Hepatocyte (in vitro differentiated cells): ENCODE measurements around the gene SCT. TPM values are rescaled to one million over a fixed set of nuclear protein-coding genes. Genes with fewer than 3 reads are reported as not detected.

Source experiments
- DNase-seq: peaks from one replicate; pipeline ENCODE4 v3.0.0-alpha.2; 2016; ENCODE audit warnings: low spot score
- H2AFZ ChIP-seq: fragments of 200-600 bp; sonication (generic); 2 replicates; pipeline ENCODE4 v1.6.0; 2016; ENCODE audit warnings: antibody characterized with exemption, mild to moderate bottlenecking
- H3K27ac ChIP-seq: fragments of 200-600 bp; sonication (generic); 2 replicates; pipeline ENCODE4 v1.5.1; 2016; ENCODE audit warnings: mild to moderate bottlenecking
- H3K27me3 ChIP-seq: fragments of 200-600 bp; sonication (generic); 2 replicates; pipeline ENCODE4 v1.6.1; 2016
- H3K36me3 ChIP-seq: fragments of 200-600 bp; sonication (generic); replicated peaks from 2 replicates; pipeline ENCODE4 v1.5.1; 2016; ENCODE audit warnings: low read depth; ENCODE audit not compliant: insufficient read depth
- H3K4me1 ChIP-seq: fragments of 200-600 bp; sonication (generic); 2 replicates; pipeline ENCODE4 v1.5.1; 2016; ENCODE audit warnings: mild to moderate bottlenecking, moderate library complexity; ENCODE audit not compliant: insufficient read depth
- H3K4me2 ChIP-seq: fragments of 200-600 bp; sonication (generic); 2 replicates; pipeline ENCODE4 v1.6.0; 2016
- H3K4me3 ChIP-seq: fragments of 200-600 bp; sonication (generic); 2 replicates; pipeline ENCODE4 v1.5.1; 2016; ENCODE audit warnings: mild to moderate bottlenecking
- H3K79me2 ChIP-seq: fragments of 200-600 bp; sonication (generic); 2 replicates; pipeline ENCODE4 v1.6.0; 2017; ENCODE audit warnings: mild to moderate bottlenecking
- H3K9me2 ChIP-seq: fragments of 200-600 bp; sonication (generic); replicated peaks from 2 replicates; pipeline ENCODE4 v1.6.0; 2017; ENCODE audit warnings: mild to moderate bottlenecking; ENCODE audit not compliant: insufficient read depth
- H3K9me3 ChIP-seq: fragments of 200-600 bp; sonication (generic); 2 replicates; pipeline ENCODE4 v1.5.1; 2016; ENCODE audit warnings: low read depth, mild to moderate bottlenecking
- H4K20me1 ChIP-seq: fragments of 200-600 bp; sonication (generic); 2 replicates; pipeline ENCODE4 v1.6.0; 2016; ENCODE audit warnings: mild to moderate bottlenecking; ENCODE audit not compliant: insufficient read depth, poor library complexity, severe bottlenecking
- EZH2 ChIP-seq: fragments of 200-600 bp; sonication (generic); IDR thresholded peaks from 2 replicates; pipeline ENCODE4 v1.6.1; 2016; ENCODE audit warnings: antibody characterized with exemption, mild to moderate bottlenecking, borderline replicate concordance
- EZH2phosphoT487 ChIP-seq: fragments of 200-600 bp; sonication (generic); IDR thresholded peaks from one replicate; pipeline ENCODE4 v1.6.1; 2018; ENCODE audit warnings: antibody characterized with exemption, mild to moderate bottlenecking, low read depth, moderate library complexity; ENCODE audit not compliant: unreplicated experiment, severe bottlenecking
- WGBS: methylation state at CpG from one replicate; pipeline ENCODE4 v1.1.6; 2016; ENCODE audit warnings: low lambda C conversion rate; ENCODE audit errors: missing lambda C conversion rate; 5-methylcytosine and 5-hydroxymethylcytosine counted together
- polyA plus RNA-seq: library from polyadenylated mRNA; unstranded; fragments of >200 nt; fragmentation: Nextera tagmentation; extraction: Ambion mirVana; gene quantifications from 2 replicates; pipeline ENCODE4 v1.2.1, GENCODE V29; 2016
- total RNA-seq: library from RNA; depleted of rRNA; stranded (reverse); fragments of >200 nt; gene quantifications from 2 replicates; pipeline ENCODE4 v1.2.3, GENCODE V29; 2014
- TF ChIP-seq, protein P1 (sequence below): fragments of 200-600 bp; sonication (generic); IDR thresholded peaks from 2 replicates; pipeline ENCODE4 v1.5.1; 2016; ENCODE audit warnings: antibody characterized with exemption, mild to moderate bottlenecking; ENCODE audit not compliant: poor library complexity

The SCT gene
- total and polyA plus RNA-seq, 2 experiments from 2014 or later: 21.7 TPM; not detected in 1

DNA sequence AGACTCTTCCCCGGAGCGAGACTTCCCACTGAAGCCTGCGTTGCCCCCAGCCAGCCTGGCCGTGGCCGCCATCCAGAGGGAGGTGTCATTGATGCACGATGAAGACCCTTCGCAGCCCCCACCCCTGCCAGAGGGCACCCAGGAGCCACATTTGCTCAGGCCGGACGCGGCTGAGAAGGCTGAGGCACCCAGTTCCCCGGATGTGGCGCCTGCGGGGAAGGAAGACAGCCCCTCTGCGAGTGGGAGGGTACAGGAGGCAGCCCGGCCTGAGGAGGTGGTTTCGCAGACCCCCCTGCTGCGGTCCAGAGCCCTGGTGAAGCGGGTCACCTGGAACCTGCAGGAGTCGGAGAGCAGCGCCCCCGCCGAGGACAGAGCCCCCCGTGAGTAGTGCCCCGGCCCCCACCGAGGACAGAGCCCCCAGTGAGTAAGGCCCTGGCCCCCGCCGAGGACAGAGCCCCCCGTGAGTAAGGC lies 17.6 kb downstream of the SCT start:
- no peaks in the 10 kb centered on the region for H3K36me3 ChIP-seq
- H3K4me2 ChIP-seq: no peak overlapping the region
- no peak for DNase-seq
- H2AFZ ChIP-seq: no peak overlapping the region
- H3K4me1 ChIP-seq: peaks cover 5% of the 10 kb centered on the region
- H4K20me1 ChIP-seq: peaks cover 17% of the 10 kb centered on the region
- WGBS: 94% methylated on average over 18 of the region's 28 CpGs
- H3K9me3 ChIP-seq: no peaks in the 10 kb centered on the region
- no peak overlapping the region for H3K27ac ChIP-seq
- H3K4me3 ChIP-seq: no peak overlapping the region
- no peaks in the 10 kb centered on the region for H3K79me2 ChIP-seq
- TF ChIP-seq EZH2: no peak
- TF ChIP-seq, protein P1, sequence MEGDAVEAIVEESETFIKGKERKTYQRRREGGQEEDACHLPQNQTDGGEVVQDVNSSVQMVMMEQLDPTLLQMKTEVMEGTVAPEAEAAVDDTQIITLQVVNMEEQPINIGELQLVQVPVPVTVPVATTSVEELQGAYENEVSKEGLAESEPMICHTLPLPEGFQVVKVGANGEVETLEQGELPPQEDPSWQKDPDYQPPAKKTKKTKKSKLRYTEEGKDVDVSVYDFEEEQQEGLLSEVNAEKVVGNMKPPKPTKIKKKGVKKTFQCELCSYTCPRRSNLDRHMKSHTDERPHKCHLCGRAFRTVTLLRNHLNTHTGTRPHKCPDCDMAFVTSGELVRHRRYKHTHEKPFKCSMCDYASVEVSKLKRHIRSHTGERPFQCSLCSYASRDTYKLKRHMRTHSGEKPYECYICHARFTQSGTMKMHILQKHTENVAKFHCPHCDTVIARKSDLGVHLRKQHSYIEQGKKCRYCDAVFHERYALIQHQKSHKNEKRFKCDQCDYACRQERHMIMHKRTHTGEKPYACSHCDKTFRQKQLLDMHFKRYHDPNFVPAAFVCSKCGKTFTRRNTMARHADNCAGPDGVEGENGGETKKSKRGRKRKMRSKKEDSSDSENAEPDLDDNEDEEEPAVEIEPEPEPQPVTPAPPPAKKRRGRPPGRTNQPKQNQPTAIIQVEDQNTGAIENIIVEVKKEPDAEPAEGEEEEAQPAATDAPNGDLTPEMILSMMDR: no peak
- no peaks in the 10 kb centered on the region for H3K9me2 ChIP-seq
- H3K27me3 ChIP-seq: no peaks in the 10 kb centered on the region

DNA sequence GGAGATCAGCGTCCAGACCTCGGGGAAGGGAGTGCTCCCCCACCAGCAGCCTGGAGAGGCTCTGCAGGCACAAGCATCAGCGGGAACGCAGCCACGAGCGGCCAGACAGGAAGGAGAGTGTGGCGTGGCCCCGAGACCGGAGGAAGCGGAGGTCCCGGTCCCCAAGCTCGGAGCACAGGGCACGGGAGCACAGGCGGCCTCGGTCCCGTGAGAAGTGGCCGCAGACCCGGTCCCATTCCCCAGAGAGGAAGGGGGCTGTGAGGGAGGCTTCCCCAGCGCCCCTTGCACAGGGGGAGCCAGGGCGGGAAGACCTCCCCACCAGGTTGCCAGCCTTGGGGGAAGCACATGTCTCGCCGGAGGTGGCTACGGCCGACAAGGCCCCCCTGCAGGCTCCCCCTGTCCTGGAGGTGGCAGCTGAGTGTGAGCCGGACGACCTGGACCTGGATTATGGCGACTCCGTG lies 18.2 kb downstream of the SCT start:
- H4K20me1 ChIP-seq: peaks cover 12% of the 10 kb centered on the region
- TF ChIP-seq EZH2phosphoT487 (no peak), EZH2 (no peak)
- TF ChIP-seq, protein P1: no peak
- no peak for DNase-seq
- H3K9me3 ChIP-seq: no peaks in the 10 kb centered on the region
- 93% methylated on average over 25 of the region's 28 CpGs for WGBS
- no peak overlapping the region for H3K27ac ChIP-seq
- H3K4me2 ChIP-seq: no peak overlapping the region
- H3K79me2 ChIP-seq: no peaks in the 10 kb centered on the region
- H3K27me3 ChIP-seq: no peaks in the 10 kb centered on the region
- no peak overlapping the region for H2AFZ ChIP-seq
- H3K36me3 ChIP-seq: no peaks in the 10 kb centered on the region
- peaks cover 2% of the 10 kb centered on the region for H3K4me1 ChIP-seq
- no peaks in the 10 kb centered on the region for H3K9me2 ChIP-seq
- H3K4me3 ChIP-seq: no peak overlapping the region

DNA sequence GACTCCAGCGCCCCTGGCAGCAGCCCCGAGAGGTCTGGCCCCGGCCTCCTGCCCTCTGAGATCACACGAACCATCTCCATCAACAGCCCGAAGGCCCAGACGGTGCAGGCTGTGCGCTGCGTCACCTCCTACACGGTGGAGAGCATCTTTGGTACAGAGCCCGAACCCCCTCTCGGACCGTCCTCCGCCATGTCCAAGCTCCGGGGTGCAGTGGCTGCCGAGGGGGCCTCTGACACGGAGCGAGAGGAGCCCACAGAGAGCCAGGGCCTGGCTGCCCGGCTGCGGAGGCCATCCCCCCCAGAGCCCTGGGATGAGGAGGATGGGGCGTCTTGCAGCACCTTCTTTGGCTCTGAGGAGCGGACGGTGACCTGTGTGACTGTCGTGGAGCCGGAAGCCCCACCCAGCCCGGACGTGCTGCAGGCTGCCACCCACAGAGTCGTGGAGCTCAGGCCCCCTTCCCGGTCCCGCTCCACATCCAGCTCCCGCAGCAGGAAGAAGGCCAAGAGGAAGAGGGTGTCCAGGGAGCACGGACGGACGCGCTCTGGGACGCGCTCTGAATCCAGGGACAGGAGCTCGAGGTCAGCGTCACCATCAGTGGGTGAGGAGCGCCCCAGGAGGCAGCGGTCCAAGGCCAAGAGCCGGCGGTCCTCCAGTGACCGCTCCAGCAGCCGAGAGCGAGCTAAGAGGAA lies 18.9 kb downstream of the SCT start:
- no peak for TF ChIP-seq EZH2phosphoT487
- TF ChIP-seq, protein P1: no peak
- no peak for TF ChIP-seq EZH2
- Histone ChIP-seq H3K4me1 (no peaks in the 10 kb centered on the region), H3K36me3 (no peaks in the 10 kb centered on the region), H3K4me3 (no peak overlapping the region), H3K27ac (no peak overlapping the region), H4K20me1 (peaks cover 8% of the 10 kb centered on the region), H3K9me3 (no peaks in the 10 kb centered on the region), H3K27me3 (no peaks in the 10 kb centered on the region), H2AFZ (no peak overlapping the region), H3K4me2 (no peak overlapping the region), H3K79me2 (no peaks in the 10 kb centered on the region), H3K9me2 (no peaks in the 10 kb centered on the region)
- DNase-seq: no peak
- 96% methylated on average over 44 of the region's 45 CpGs for WGBS
